IPS-18a (cell line): ENCODE measurements around the gene AUTS2.

ENCODE experiments used
- H3K27ac ChIP-seq: one replicate; pipeline ENCODE4 v1.5.1; 2013; ENCODE audit warnings: low read length
- H3K27me3 ChIP-seq: one replicate; pipeline ENCODE4 v1.6.1; 2013; ENCODE audit warnings: mild to moderate bottlenecking, low read length; ENCODE audit not compliant: control insufficient read depth, insufficient read depth
- H3K36me3 ChIP-seq: one replicate; pipeline ENCODE4 v1.6.1; 2013; ENCODE audit warnings: low read depth, low read length; ENCODE audit not compliant: control insufficient read depth
- H3K4me1 ChIP-seq: one replicate; pipeline ENCODE4 v1.6.1; 2013; ENCODE audit warnings: low read depth, low read length; ENCODE audit not compliant: control insufficient read depth
- H3K4me3 ChIP-seq: one replicate; pipeline ENCODE4 v1.5.1; 2013; ENCODE audit warnings: low read length
- H3K9ac ChIP-seq: one replicate; pipeline ENCODE4 v1.6.1; 2013; ENCODE audit warnings: mild to moderate bottlenecking, low read length, moderate library complexity
- H3K9me3 ChIP-seq: one replicate; pipeline ENCODE4 v1.6.1; 2013; ENCODE audit warnings: low read depth, low read length; ENCODE audit not compliant: control insufficient read depth

Gene AUTS2

DNA sequence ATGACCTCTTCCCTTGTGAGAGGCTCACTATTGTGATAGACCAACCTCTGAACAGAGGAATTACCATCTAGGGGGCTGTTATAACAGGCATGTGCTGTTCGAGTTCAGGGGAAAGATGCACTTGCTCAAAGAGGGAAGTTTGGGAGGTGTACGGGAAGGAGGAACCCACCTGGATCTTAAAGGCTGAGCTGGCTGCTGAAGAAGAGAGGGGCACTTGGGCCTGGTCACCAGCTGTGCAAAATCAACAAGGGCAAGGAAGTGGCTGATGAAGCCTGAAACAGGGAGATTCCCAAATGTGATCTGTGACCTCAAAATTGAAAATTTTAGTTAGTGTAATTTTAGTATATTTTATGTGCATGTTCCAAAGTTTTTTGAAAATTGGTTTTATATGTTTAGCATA lies 407.2 kb downstream of the AUTS2 start:
- no peak overlapping the region for H3K4me3 ChIP-seq

GRCh38 chr7:70005891-70006260 lies 407.6 kb downstream of the AUTS2 start:
- no peaks in the 10 kb centered on the region for H3K27me3 ChIP-seq

More for the DNA sequence above, 407.2 kb downstream of the AUTS2 start:
- H3K4me1 ChIP-seq = no peaks in the 10 kb centered on the region
- no peak overlapping the region for H3K9ac ChIP-seq
- H3K27ac ChIP-seq = no peak overlapping the region
- no peaks in the 10 kb centered on the region for H3K36me3 ChIP-seq
- no peaks in the 10 kb centered on the region for H3K27me3 ChIP-seq
- H3K9me3 ChIP-seq = no peaks in the 10 kb centered on the region

GRCh38 chr7:70006261-70006920 lies 408.1 kb downstream of the AUTS2 start:
- no peak overlapping the region for H3K27ac ChIP-seq
- H3K36me3 ChIP-seq = no peaks in the 10 kb centered on the region
- H3K27me3 ChIP-seq = no peaks in the 10 kb centered on the region
- no peak overlapping the region for H3K9ac ChIP-seq
- H3K9me3 ChIP-seq = no peaks in the 10 kb centered on the region
- H3K4me1 ChIP-seq = no peaks in the 10 kb centered on the region
- H3K4me3 ChIP-seq = no peak overlapping the region

More at GRCh38 chr7:70005891-70006260, 407.6 kb downstream of the AUTS2 start:
- no peaks in the 10 kb centered on the region for H3K9me3 ChIP-seq
- no peak overlapping the region for H3K4me3 ChIP-seq
- no peak overlapping the region for H3K9ac ChIP-seq
- no peaks in the 10 kb centered on the region for H3K36me3 ChIP-seq
- H3K4me1 ChIP-seq = no peaks in the 10 kb centered on the region
- H3K27ac ChIP-seq = no peak overlapping the region

DNA sequence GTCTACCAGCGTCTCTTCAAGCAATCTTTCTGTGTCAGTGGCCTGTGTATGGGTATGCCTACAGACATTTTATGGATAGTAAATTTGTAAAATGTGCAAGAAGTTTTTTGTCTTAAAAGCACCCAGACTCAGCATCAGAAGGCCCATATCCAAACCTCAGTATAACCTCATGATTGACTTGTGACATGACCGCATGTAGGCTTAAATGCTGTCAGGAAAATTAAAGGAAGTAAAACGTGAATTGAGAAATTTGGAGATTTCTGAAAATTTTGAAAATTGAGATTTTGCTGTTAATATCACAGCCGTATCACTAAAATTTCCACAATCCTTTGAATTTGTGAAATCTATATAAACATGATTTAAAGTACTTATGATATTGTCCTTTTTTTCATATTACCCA lies 410.2 kb downstream of the AUTS2 start:
- Histone ChIP-seq H3K4me3 (no peak overlapping the region), H3K27ac (no peak overlapping the region), H3K36me3 (no peaks in the 10 kb centered on the region)

GRCh38 chr7:70014472-70015177 lies 416.4 kb downstream of the AUTS2 start:
- Histone ChIP-seq H3K9me3 (no peaks in the 10 kb centered on the region), H3K27ac (no peak overlapping the region), H3K4me3 (no peak overlapping the region), H3K9ac (no peak overlapping the region), H3K27me3 (no peaks in the 10 kb centered on the region), H3K36me3 (no peaks in the 10 kb centered on the region), H3K4me1 (peaks cover 11% of the 10 kb centered on the region)

More for the DNA sequence above, 410.2 kb downstream of the AUTS2 start:
- Histone ChIP-seq H3K9me3 (no peaks in the 10 kb centered on the region), H3K9ac (no peak overlapping the region), H3K27me3 (no peaks in the 10 kb centered on the region), H3K4me1 (peaks cover 7% of the 10 kb centered on the region)

- Histone ChIP-seq H3K27ac (no peak overlapping the region), H3K36me3 (no peaks in the 10 kb centered on the region), H3K9ac (no peak overlapping the region), H3K4me3 (no peak overlapping the region), H3K27me3 (no peaks in the 10 kb centered on the region), H3K9me3 (no peaks in the 10 kb centered on the region), H3K4me1 (peaks cover 11% of the 10 kb centered on the region)
These were observed 417.1 kb downstream of the AUTS2 start for GRCh38 chr7:70015353-70015752.

GRCh38 chr7:70016044-70016770 lies 417.9 kb downstream of the AUTS2 start:
- H3K9me3 ChIP-seq = no peaks in the 10 kb centered on the region
- no peaks in the 10 kb centered on the region for H3K27me3 ChIP-seq
- no peaks in the 10 kb centered on the region for H3K36me3 ChIP-seq
- no peak overlapping the region for H3K9ac ChIP-seq
- no peak overlapping the region for H3K4me3 ChIP-seq
- peaks cover 11% of the 10 kb centered on the region for H3K4me1 ChIP-seq
- no peak overlapping the region for H3K27ac ChIP-seq

- Histone ChIP-seq H3K27me3 (no peaks in the 10 kb centered on the region), H3K9me3 (no peaks in the 10 kb centered on the region), H3K27ac (no peak overlapping the region), H3K4me3 (no peak overlapping the region), H3K9ac (no peak overlapping the region), H3K4me1 (peaks cover 20% of the 10 kb centered on the region), H3K36me3 (no peaks in the 10 kb centered on the region)
These were observed 419.1 kb downstream of the AUTS2 start for GRCh38 chr7:70017357-70017756.

- no peaks in the 10 kb centered on the region for H3K27me3 ChIP-seq
- no peaks in the 10 kb centered on the region for H3K36me3 ChIP-seq
- H3K27ac ChIP-seq = no peak overlapping the region
- no peak overlapping the region for H3K9ac ChIP-seq
- no peaks in the 10 kb centered on the region for H3K9me3 ChIP-seq
- H3K4me1 ChIP-seq = peaks cover 13% of the 10 kb centered on the region
- H3K4me3 ChIP-seq = no peak overlapping the region
These were observed 420.4 kb downstream of the AUTS2 start for GRCh38 chr7:70018700-70019099.

DNA sequence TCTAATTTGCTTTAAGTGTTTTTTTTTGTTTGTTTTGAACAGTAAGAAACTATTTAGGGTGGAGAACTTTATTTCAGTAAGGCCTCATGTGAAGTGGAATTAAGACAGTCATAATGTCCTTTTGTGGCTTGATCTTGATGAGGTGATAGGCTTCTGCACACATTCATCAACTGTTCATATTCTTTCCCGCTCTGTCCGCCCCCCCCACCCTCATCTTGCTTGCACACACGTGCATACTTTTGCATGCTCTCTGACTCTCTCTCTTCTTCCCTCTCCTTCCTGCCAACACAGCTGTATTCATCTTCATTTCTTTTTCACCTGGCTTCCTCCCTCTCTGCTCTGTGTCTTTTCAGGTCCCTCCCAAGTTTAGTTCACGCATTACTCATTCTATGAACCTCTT lies 429.6 kb downstream of the AUTS2 start:
- Histone ChIP-seq H3K4me1 (peaks cover 23% of the 10 kb centered on the region), H3K36me3 (no peaks in the 10 kb centered on the region), H3K9me3 (no peaks in the 10 kb centered on the region), H3K27ac (no peak overlapping the region), H3K4me3 (no peak overlapping the region), H3K9ac (no peak overlapping the region), H3K27me3 (no peaks in the 10 kb centered on the region)

GRCh38 chr7:70028620-70029019 lies 430.3 kb downstream of the AUTS2 start:
- H3K36me3 ChIP-seq = no peaks in the 10 kb centered on the region
- H3K27me3 ChIP-seq = no peaks in the 10 kb centered on the region
- H3K4me3 ChIP-seq = no peak overlapping the region
- H3K9ac ChIP-seq = no peak overlapping the region
- H3K27ac ChIP-seq = no peak overlapping the region
- H3K9me3 ChIP-seq = no peaks in the 10 kb centered on the region
- H3K4me1 ChIP-seq = peaks cover 24% of the 10 kb centered on the region
